HepG2 (cell line): ENCODE measurements around the gene AP2A2.

Experiments
- CHD2 ChIP-seq: IDR thresholded peaks from 2 replicates; pipeline ENCODE4 v1.6.1; 2011; ENCODE audit warnings: low read depth, low read length, improper control_type of control experiment
- ZNF616 ChIP-seq: sonication (generic); formaldehyde crosslinking; IDR thresholded peaks from 2 replicates; pipeline ENCODE4 v1.5.0; 2020; ENCODE audit warnings: low read depth, mild to moderate bottlenecking, missing genetic modification reagents
- TF ChIP-seq, protein P1 (sequence below): sonication (generic); formaldehyde crosslinking; conservative IDR thresholded peaks from 2 replicates; pipeline ENCODE4 v1.8.1; 2023; ENCODE audit warnings: missing genetic modification reagents
- TF ChIP-seq, protein P2 (sequence below): sonication (generic); formaldehyde crosslinking; IDR thresholded peaks from 2 replicates; pipeline ENCODE4 v1.8.0; 2022; ENCODE audit warnings: mild to moderate bottlenecking, missing genetic modification reagents, moderate library complexity
- TF ChIP-seq, protein P3 (sequence below): sonication (generic); formaldehyde crosslinking; IDR thresholded peaks from 2 replicates; pipeline ENCODE4 v1.5.0; 2020; ENCODE audit warnings: mild to moderate bottlenecking, missing genetic modification reagents, moderate library complexity

DNA sequence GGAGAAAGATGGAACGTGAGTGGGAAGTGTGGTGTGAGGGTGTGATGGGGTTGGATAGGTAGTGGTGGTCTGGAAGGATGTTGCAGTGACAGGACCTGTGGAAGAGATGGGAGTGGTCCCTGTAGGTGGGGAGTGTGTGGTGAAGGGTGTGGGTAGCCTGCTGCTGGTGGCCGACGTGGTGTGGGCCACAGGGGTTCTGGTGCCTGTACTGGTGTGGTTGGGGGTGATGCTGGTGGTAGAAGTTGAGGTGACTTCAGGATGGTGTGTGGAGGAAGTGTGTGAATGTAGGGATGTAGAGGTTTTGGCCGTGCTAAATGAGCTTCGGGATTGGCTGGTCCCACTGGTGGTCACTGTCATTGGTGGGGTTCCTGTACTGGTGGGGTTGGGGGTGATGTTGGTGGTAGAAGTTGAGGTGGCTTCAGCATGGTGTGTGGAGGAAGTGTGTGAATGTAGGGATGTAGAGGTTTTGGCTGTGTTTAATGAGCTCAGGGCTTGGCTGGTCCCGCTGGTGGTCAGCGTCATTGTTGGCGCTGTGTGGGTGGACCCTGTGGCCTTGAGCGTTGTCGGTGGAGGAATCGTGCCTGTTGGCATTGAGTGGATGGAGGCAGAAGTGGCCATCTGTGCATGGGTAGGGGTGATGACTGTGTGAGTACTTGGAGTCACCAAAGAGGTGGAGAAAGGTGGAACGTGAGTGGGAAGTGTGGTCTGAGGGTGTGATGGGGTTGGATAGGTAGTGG lies 91.8 kb downstream of the AP2A2 start:
- TF ChIP-seq, protein P1, sequence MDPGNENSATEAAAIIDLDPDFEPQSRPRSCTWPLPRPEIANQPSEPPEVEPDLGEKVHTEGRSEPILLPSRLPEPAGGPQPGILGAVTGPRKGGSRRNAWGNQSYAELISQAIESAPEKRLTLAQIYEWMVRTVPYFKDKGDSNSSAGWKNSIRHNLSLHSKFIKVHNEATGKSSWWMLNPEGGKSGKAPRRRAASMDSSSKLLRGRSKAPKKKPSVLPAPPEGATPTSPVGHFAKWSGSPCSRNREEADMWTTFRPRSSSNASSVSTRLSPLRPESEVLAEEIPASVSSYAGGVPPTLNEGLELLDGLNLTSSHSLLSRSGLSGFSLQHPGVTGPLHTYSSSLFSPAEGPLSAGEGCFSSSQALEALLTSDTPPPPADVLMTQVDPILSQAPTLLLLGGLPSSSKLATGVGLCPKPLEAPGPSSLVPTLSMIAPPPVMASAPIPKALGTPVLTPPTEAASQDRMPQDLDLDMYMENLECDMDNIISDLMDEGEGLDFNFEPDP, result no peak
- TF ChIP-seq, protein P2, sequence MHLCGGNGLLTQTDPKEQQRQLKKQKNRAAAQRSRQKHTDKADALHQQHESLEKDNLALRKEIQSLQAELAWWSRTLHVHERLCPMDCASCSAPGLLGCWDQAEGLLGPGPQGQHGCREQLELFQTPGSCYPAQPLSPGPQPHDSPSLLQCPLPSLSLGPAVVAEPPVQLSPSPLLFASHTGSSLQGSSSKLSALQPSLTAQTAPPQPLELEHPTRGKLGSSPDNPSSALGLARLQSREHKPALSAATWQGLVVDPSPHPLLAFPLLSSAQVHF (CRISPR knock-in tag), result no peak
- TF ChIP-seq ZNF616, result no peak
- TF ChIP-seq, protein P3, sequence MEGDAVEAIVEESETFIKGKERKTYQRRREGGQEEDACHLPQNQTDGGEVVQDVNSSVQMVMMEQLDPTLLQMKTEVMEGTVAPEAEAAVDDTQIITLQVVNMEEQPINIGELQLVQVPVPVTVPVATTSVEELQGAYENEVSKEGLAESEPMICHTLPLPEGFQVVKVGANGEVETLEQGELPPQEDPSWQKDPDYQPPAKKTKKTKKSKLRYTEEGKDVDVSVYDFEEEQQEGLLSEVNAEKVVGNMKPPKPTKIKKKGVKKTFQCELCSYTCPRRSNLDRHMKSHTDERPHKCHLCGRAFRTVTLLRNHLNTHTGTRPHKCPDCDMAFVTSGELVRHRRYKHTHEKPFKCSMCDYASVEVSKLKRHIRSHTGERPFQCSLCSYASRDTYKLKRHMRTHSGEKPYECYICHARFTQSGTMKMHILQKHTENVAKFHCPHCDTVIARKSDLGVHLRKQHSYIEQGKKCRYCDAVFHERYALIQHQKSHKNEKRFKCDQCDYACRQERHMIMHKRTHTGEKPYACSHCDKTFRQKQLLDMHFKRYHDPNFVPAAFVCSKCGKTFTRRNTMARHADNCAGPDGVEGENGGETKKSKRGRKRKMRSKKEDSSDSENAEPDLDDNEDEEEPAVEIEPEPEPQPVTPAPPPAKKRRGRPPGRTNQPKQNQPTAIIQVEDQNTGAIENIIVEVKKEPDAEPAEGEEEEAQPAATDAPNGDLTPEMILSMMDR (CRISPR knock-in tag), result no peak
- TF ChIP-seq CHD2, result no peak
